GM21367 (cell line): ENCODE data around the gene KIF3A.

Experiments
- ATAC-seq: cut with Tn5 transposase; IDR thresholded peaks from one replicate; pipeline ENCODE4 v1.9.1; 2021; ENCODE audit not compliant: unreplicated experiment

The KIF3A gene

DNA sequence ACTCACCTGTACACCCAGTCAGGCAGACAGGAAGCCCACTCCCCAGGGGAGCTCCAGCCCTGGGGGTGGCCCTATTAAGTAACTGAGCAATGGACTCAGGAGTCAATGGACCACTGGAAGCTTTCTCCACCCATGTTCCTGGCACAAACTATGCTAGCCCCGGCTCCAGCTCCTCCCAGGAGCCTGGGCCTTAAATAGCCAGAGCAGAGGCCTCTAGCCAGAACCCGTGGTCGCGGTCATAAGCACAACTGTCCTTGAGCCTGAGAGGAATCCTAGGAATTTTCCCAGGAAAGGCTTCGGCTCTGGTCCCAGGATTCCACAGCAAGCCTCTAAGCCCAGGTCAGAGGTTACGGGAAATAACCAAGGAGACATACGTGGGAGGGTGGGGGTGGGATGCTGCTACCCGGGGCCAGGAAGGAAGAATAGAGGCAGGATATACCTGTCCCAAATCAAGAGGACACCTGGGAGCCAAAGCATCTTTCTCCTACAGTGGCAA lies 34.2 kb upstream of the KIF3A start:
- ATAC-seq = no peak

DNA sequence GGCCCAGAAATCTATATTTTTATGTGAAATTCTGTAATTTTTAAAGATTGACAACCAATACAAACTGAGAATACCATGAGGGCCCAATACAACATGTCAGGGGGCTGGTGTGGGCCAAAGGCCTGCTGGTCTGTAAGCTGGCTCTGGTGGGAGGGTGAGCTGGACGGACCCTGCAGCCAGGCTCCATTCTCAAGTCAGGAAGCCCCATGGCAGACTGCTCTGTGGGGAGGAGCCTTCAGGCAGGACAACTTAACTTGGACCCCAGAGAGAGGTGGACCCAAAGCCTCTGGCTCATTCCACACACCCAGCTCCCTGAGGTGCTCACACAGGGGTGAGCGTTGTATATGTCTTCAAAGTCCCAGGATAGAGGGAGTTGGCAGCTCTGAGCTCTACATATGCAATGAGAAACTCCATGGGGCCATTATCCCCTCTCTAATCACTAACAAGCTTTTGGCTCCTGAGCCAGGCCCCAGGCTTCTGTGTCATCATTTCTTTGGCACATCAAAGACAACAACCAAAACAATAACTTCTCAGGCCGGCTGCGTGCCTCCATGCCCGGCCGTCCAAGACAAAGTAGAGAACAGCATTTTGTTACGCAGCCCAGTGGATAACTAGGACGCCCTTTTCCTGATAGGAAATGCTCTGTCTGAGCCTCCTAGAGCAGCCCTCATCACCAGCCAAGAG lies 33.3 kb upstream of the KIF3A start:
- ATAC-seq = no peak

DNA sequence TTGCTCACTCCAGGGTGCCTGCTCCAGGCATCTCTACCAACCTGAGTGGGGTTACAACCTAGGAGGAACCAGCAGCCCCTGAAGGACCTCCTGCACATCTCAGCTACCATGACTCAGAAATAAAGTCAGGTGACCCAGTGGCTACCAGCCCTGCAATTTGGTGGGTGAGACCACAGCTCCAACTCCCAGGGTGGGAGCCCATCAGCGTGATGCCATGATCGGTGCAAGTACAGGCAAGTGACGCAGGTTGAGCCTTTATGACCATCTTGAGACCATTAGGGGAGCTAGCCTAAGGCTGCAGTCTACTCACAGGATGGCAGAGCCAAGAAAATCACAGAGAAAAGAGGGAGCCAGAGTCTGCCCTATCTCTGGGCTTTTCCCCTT lies 31.1 kb upstream of the KIF3A start:
- ATAC-seq = no peak

DNA sequence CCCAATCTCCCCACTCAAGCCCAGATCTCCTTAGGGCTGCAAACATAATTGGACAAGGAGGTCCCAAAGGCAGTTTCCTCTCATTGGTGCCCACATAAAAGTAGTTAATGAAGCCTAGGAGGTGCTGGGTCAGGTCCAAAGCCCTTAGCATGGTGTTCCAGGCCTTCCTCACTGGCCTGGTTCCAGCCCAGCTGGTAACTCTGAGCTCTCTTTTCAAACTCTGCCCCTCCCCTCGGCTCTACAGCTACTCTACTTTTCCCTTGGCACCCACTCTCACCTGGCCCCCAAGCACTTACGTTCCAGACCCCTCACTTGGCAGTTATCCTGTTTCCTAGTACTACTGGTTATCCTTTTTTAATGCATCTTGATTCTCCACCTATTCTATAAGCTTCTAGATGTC lies 29.8 kb upstream of the KIF3A start:
- ATAC-seq = no peak

DNA sequence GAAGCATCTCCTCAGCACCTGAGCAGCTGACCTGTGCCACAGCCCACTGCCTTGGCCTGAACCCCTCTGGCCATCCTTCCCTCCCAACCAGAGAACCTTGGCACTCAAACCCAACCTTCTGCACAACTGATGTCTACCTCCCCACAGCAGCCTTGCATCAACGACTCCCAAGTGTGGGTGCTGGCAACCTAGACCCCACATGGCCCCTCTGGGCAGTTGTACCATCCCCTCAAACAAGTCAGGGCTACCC lies 29.4 kb upstream of the KIF3A start:
- ATAC-seq = no peak

DNA sequence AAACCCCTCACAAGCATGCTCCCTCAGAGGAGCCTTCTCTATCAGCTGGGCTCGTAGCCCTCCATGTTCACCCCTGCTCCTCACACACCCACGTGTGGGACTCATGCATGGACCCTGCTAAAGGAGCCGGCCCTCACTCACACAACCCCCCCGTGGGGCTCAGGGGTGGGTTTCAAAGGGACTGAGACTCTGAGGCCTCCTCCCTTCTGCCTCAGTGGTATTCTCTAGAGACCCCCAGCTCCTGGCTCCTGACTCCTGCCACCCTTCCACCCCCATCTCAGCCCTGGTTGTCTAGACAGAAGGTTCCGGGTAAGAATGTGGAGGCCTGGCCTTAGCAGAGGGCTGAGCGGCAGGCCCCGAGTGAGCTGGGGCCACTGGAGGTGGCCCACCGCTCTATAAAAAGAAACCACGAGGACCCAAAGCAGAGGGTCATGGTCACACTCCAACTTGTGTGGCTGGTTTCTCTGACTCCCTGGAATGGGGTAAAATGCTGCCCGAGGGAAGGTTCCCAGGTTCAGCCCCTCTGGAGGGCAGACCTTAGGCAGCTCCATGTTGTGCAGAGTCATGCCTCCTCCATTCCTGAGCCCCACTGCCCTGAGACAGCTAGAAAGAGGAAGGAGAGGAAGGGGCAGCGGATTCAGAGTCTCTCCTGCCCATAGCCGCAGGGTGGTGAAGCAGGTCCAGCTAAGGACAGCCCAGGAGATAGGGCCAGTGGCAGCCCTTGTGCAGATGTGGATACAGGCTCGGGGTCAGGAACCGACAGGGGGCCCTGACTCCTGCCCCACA lies 28.9 kb upstream of the KIF3A start:
- ATAC-seq = no peak

DNA sequence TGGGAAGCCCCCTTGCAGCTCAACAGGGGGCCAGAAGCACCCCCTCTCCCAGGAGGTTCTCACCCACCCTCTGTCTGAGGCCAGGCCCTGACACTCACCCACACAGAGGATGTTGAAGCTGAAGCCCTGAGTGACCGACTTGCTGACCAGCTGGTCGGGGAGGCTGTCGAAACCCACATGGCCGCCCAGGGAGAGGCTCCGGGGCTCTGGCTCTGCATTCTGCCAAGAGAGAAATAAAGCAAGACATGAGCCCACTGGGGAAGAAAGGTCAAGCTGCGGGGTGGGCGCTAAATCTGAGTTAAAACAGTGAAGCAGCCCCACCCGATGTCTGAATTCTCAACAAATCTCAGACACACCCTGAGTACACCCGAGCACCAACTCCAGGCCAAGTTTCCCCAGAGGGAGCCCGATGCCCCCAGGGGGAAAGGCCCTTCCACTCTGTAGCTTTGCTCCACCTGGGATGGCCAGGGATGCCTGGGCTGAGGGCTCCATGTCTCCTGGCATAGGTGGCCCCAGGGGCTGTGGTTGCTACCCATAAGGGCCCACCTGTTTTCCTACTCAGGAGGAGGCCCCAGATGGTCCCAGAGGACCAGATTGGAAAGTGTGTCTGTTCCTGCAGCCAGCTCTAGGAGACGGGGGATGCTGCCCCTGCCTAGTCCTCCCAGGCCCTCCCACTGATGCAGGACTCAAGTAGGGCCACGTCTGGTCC lies 28.1 kb upstream of the KIF3A start:
- ATAC-seq = no peak

DNA sequence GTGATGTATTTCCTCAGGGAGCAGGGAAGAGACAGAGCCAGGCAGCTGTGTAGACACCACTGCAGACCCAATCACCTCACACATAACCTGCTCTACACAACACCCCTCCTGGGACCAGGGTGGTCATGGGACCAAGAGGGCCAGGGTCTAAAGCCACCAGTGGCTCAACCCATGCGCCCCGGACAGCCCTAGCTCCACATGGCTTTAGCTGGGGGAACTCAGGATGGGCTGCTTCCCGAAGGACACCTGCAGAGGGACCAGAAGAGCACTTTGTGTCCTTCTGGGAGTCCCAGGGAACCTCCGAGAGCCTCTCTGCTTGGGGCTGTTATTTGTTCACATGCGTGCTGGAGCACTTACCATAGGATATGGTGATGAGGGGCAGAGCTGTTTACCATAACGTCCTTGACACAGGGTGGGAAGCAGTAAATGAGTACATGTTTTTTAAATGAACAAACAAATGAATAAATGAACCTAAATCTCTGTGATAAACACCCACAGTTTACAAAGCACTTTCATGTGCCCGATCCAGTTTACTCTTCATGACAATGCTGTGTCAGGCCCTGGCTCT lies 27.4 kb upstream of the KIF3A start:
- no peak for ATAC-seq

DNA sequence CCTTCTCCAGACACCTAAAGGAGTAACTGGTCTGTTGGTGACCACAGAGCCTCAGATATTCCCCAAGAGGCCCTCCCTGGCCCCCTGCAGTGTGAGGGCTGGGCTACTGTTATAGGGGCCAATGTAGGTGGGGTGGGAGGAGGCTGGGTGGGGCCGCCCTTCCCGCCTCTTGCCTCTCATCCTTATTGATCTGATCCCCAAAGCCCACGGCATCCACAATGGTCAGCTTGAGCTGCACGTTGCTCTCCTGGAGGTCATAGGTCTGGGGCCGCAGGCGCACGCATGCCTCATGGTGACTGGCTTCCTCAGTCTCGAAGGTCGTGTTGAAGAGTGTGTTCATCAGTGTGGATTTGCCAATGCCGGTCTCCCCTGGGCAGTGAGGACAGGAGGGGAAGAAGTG lies 26.7 kb upstream of the KIF3A start:
- no peak for ATAC-seq

DNA sequence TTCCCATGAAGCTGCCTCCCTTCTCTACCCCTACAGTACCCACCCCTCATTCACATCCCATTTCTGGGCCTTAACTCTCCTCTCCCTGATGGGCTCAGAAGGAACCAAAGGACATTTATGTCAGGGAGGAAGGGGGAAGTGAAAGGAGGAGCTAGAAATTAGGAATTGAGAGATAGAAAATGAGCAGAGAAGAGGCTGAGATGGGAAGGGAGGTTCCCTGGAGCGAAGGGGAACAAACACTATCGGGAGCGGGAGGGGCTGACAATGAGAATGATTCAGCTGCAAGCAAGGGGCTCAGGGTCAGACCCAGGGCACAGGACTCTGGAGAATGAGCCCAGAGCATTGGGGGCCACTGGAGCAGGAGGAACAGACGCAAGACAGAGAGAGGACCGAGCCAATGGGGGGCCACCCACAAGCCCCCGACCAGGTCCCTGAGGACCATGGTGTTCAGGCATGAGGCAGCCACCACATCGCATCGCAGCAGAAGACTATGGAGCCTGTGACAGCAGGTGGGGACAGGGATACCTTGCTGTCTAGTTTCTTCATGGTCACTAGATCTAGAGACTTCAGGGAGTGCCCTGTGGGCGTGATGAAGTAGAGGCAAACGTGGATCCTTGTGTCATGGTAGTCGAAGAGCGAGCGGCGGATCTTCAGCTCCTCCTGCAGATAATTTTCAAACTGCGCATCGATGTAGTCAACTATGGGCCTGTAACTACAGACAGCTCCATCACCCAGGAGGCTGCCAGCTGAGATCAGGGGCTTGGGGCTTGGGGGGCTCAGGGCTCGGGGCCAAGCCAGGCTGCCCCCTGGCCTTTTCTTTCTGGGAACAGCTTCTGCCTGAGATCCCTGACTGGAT lies 26.1 kb upstream of the KIF3A start:
- no peak for ATAC-seq

DNA sequence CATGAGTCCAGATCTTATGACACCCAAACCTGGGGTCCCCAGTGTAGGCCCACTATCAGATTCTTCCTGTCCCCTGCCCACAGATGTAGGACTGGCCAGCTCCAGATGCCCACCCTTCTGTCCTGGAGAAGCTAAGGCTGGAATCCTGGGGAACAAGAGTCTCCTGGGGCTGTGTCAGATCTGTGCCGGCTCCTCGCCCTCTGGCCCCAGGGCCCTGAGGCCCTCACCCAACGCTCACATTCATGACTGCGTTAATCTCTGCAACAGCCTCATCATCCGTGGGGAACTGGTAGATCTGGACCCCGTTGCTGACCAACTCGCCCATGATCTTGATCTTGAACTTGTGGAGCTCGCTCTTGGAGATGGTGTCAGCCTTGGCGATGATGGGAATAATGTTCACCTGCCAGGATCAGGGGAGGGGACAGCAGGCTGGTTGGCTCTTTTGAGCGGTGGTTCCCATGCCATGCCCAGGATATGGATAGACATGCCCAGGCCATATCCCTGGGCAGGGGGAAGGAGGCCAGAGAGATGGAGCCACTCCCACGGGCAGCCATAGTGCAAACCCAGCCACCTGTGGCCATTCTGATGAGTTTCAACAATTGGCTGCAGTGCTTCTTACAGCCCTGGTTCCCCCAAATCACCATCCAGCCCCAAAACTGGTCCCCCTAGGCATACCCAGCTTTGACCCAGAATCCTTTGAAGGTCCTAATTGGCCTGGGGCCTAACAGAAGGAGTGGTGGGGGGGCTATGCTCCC lies 25.1 kb upstream of the KIF3A start:
- no peak for ATAC-seq

DNA sequence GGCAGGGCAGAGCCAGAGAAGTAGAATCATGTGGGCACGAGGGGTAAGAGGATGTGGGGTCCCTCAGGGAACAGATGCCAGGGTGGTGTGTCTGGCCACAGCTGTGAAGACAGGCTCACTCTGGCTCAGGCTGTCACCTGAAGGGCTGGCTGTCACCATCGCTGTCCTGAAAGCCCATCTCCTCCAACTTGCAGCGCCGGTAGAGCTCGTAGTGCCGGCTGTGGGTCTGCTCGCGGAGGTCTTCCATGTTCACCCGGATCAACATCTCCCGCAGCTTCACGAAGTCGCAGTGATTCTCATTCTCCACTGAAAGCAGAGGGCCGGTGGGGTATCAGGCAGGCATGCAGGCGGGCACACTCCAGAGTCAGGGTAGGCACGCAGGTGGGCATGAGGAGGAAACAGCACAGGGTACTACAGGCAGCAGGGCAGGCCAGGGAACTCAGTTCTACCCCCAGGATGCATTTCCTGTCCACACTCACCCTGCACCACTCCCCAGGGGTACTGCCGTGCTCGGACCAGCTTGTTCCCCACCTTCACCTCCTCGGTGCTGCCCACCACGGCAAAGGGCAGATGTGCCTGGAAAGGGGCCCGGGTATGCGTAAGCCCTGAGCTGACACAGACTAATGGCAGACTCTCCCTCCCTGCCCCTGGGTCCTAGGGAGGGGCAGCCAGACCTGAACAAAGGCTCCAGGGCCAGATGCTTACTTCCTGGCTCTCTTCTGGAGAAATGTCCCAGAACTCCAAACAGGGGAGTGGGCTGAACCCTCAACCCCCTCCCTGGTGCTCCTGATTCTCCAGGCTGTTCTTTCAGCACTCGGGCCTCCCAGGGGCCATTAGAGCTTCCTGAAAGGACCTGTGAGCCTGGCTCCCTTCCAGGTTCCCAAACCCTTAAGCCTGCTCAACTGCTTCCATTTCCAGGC lies 24.2 kb upstream of the KIF3A start:
- ATAC-seq = no peak

DNA sequence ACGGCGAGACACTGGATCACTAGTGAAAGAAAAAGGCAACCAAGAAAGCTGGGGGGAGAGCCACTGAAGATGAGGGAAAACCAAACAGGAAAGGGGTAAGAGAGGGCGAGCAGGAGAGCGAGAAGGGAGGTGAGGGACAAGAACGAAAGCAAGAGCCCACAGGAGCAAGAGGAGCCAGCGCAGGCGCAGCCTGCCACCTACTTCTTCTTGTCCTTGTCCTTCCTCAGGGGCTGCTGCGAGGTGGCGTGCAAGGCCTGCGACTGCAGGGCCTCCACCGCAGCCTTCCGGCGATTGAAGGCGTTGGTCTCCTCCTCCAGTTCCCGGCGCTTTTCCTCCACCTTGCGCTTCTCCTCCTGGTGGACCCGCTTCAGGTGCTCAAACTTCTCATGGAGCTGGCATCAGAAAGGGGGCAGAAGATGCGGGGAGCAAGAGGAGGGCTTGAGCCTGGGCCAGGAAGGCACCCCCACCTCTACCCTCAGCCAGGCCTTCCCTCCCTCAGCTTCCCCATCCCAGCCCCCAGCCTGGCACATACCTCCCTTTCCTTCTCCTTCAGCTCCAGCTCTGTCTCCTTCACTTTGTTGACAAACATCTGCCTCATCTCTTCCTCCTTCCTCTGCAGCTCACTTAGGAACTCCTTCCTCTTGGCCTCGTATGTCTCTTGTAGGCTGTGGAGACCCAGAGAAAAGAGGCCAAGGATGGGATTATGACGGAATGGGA lies 23.4 kb upstream of the KIF3A start:
- ATAC-seq = no peak

DNA sequence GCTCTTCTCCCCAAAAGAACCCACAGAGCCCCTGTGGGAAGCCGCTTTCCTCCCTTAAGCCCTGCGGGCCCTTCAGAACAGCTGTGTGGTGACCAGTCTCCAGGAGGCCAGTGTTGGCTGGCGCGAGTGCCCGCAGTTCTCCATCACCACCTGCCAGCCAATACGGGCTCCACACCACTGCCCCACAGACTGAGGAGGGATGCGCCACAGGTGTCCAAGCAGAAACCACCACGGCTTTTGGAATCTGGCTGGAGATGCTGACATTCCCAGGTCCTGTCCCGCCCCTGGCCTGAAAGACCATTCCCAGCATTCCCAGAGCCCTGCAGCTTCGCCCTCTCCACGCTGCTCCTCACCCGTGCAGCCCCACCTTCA lies 22.7 kb upstream of the KIF3A start:
- ATAC-seq = no peak

DNA sequence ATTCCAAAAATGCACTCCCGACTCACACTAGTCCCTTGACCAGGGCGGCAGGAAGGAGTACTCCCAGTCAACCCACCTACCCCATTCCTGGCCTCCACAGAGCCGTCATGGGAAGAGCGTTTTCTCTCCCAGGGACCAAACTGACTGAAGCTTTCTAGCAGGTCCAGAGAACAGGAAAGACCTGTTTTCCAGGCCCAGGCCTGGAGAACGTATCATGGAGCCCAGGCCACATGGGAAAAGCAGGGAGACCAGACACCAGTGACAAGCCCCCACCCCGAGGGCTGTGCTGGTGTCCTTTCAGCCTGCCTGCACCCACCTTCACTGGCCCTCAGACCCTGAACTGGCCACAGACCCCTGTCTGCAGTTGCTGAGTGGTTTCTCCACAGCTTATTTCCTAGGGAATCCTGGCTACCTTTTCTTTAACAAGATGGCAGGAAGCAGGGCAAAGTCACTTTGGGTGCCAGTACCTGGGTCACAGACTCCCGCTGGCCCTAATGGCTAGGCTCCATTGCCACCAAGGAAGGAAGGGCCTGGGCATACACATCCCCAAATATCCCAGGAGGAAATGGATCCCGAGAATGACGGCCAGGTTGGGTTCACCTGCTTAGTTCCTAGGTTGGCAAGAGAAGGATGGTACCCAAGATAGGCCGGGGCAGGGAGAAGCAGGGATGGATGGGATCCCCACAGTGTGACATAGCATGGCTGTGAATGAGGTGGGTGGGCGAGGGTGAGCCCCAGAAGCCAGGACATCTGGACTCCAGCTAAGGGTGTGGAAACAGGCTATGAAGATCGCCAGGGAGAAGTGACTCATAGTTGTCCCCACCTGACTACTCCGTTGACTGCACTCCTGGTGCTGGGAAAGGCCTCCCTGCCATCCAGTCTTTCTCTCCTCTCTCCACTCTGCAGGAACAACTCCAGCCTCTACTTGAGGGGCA lies 22.0 kb upstream of the KIF3A start:
- no peak for ATAC-seq

DNA sequence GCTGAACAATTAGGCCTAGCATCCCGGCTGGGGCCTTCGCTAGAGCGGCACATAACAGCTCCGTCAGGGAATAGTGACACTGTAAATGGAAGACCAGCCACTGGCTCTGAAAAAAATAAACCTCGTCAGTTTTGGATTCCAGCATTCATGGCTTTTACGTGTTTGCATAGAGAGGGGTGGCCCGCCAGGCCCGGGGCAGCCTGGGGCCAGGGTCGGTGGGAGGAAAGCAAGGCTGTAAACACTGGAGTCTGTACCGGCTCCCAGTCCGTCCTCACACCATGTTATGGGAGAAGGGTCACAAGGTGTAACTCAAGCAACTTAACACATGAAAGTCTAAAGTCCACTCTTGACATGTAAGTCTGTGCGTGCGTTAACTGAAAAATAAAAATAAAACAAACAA lies 21.1 kb upstream of the KIF3A start:
- ATAC-seq = no peak

DNA sequence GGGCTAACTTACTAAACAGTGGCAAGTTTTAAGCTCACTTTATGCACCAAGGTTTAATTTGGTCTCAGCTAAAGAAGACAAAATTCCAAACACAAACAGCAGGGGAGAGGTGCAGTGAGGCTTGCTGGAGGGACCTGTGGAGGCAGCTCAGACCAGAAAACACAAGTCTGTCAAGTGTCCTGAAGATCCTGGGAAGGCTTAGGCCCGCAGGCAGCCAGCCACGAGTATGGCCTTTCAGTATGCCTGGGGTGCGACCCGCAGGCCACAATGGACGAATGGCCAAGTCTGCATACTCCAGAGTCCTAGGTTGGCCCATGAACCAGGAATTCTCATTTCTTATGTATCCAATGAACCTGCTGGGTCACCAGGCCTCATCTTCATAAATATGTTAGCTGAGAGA lies 19.2 kb upstream of the KIF3A start:
- ATAC-seq = no peak

DNA sequence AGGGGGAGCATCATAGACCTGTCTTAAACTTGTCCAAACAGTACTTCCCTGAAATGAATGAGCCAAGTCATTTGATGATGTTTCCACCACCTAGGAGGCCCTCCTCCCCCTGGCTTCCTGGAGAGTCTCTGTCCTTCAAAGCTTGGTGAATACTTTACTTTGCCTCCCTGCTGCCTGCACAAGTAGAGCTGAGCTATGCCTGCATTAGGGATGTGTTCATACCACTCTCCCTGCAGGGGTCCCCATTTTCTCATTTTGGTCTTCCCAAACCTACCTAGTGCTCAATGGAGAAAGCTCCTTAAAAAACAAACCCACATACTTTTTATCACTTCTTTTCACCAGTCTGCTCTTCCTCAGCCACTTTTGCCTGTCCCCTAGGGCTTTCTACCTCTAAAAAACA lies 17.6 kb upstream of the KIF3A start:
- ATAC-seq = no peak
